ENCODE data around the gene SOX8. TPM values are rescaled to one million over a fixed set of nuclear protein-coding genes. Genes with fewer than 3 reads are reported as not detected.
"Not testable (repeated sequence)": the region's sequence is repeated elsewhere in the genome, so short reads cannot be mapped to it uniquely, and the experiment has no call there.

SOX8 gene
- total RNA-seq, 1 experiment from 2014 or later, result 0.54 TPM

DNA sequence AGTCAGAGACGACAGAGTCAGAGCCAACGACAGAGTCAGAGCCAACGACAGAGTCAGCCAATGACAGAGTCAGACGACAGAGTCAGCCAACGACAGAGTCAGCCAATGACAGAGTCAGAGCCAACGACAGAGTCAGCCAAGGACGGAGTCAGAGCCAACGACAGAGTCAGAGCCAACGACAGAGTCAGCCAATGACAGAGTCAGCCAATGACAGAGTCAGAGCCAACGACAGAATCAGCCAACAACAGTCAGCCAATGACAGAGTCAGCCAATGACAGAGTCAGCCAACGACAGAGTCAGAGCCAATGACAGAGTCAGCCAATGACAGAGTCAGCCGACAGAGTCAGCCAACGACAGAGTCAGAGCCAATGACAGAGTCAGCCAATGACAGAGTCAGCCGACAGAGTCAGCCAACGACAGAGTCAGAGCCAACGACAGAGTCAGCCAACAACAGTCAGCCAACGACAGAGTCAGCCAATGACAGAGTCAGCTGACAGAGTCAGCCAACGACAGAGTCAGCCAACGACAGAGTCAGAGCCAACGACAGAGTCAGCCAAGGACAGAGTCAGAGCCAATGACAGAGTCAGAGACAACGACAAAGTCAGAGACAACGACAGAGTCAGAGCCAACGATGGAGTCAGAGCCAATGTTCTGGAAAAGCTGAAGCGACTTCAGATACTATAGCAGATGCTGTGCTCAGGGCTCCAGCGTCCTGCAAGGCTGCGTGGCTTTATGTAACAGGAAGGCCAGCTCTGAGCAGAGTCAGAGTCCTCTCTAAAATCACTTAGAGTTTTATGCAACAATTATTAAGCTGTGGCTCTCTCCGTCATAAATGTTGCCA, 30.6 kb upstream of the SOX8 start:
- in situ Hi-C loops (cut with HindIII; ENCODE audit: low pct_unique_long_range_greater_than_20kb, low sequenced_read_pairs); DNase-seq (ENCODE audit: low read depth): not testable (repeated sequence)

- in situ Hi-C loops (cut with HindIII; ENCODE audit: low pct_unique_long_range_greater_than_20kb, low sequenced_read_pairs), result no loop called here
- peak; percentile 53 for DNase-seq (ENCODE audit: low read depth)
Observed at GRCh38 chr16:951660-952301, 29.8 kb upstream of the SOX8 start.

DNA sequence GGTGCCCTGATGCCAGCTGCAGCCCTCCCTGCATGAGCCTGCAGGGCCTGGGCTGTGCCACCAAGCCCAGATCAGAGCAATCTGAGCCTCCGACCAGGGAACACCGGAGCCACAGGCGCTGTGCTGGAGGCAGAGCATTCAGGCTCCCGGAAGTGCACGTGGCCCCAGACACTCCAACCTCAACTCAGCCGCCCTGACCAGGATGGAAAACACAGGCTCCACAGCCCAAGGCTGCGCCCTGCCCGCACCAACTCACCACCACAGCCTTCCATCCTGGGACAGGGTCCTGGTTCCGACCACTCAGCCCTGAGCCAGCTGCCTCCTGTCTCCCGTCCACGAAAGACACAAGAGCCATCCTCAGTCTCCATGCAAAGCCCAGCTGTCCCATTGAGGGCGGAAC, 29.2 kb upstream of the SOX8 start:
- in situ Hi-C loops (cut with HindIII; ENCODE audit: low pct_unique_long_range_greater_than_20kb, low sequenced_read_pairs), result no loop called here
- no peak for DNase-seq (ENCODE audit: low read depth)

- DNase-seq (ENCODE audit: low read depth); in situ Hi-C loops (cut with HindIII; ENCODE audit: low pct_unique_long_range_greater_than_20kb, low sequenced_read_pairs): not testable (repeated sequence)
Observed at GRCh38 chr16:953818-954217, 27.8 kb upstream of the SOX8 start.

GRCh38 chr16:955766-956165, 25.8 kb upstream of the SOX8 start:
- in situ Hi-C loops (cut with HindIII; ENCODE audit: low pct_unique_long_range_greater_than_20kb, low sequenced_read_pairs); DNase-seq (ENCODE audit: low read depth): not testable (repeated sequence)

GRCh38 chr16:959232-960040, 22.1 kb upstream of the SOX8 start:
- no peak for DNase-seq (ENCODE audit: low read depth)
- in situ Hi-C loops (cut with HindIII; ENCODE audit: low pct_unique_long_range_greater_than_20kb, low sequenced_read_pairs), result loop anchor here (10.0 kb wide), 1 partner anchor 125 kb away; no protein-coding TSS in a partner anchor

- DNase-seq (ENCODE audit: low read depth), result no peak
- in situ Hi-C loops (cut with HindIII; ENCODE audit: low pct_unique_long_range_greater_than_20kb, low sequenced_read_pairs), result loop anchor here (10.0 kb wide), 1 partner anchor 128 kb away; no protein-coding TSS in a partner anchor
Observed at GRCh38 chr16:962366-962765, 19.2 kb upstream of the SOX8 start.

GRCh38 chr16:962901-963814, 18.4 kb upstream of the SOX8 start:
- in situ Hi-C loops (cut with HindIII; ENCODE audit: low pct_unique_long_range_greater_than_20kb, low sequenced_read_pairs), result loop anchor here (10.0 kb wide), 1 partner anchor 128 kb away; no protein-coding TSS in a partner anchor
- DNase-seq (ENCODE audit: low read depth), result no peak

- in situ Hi-C loops (cut with HindIII; ENCODE audit: low pct_unique_long_range_greater_than_20kb, low sequenced_read_pairs), result loop anchor here (10.0 kb wide), 1 partner anchor 129 kb away; no protein-coding TSS in a partner anchor
- no peak for DNase-seq (ENCODE audit: low read depth)
Observed at GRCh38 chr16:963913-964312, 17.7 kb upstream of the SOX8 start.

- in situ Hi-C loops (cut with HindIII; ENCODE audit: low pct_unique_long_range_greater_than_20kb, low sequenced_read_pairs), result loop anchor here (10.0 kb wide), 1 partner anchor 130 kb away; no protein-coding TSS in a partner anchor
- no peak for DNase-seq (ENCODE audit: low read depth)
Observed at GRCh38 chr16:964356-965035, 17.1 kb upstream of the SOX8 start.

DNA sequence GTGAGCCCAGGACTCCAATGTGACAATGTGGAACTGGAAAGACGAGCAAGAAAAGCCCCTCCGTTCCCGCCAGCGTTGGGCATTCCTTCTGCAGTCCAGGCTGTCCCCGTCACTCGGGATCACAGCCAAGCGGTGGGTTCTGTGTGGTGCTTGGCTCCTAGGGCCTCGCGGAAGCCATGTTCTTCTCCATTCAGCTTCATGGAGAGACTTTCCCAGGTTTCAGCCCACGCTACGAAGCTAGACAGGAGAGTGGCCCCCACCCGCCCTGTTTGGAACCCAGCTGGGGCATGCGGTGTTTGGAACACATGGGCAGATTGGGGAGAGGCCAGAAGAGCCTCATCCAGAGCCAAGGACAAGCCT, 16.6 kb upstream of the SOX8 start:
- DNase-seq (ENCODE audit: low read depth), result no peak
- in situ Hi-C loops (cut with HindIII; ENCODE audit: low pct_unique_long_range_greater_than_20kb, low sequenced_read_pairs), result loop anchor here (10.0 kb wide), 1 partner anchor 130 kb away; no protein-coding TSS in a partner anchor

- in situ Hi-C loops (cut with HindIII; ENCODE audit: low pct_unique_long_range_greater_than_20kb, low sequenced_read_pairs), result loop anchor here (10.0 kb wide), 1 partner anchor 131 kb away; no protein-coding TSS in a partner anchor
- DNase-seq (ENCODE audit: low read depth), result no peak
Observed at GRCh38 chr16:965487-965886, 16.1 kb upstream of the SOX8 start.

- DNase-seq (ENCODE audit: low read depth), result no peak
- in situ Hi-C loops (cut with HindIII; ENCODE audit: low pct_unique_long_range_greater_than_20kb, low sequenced_read_pairs), result loop anchor here (10.0 kb wide), 1 partner anchor 131 kb away; no protein-coding TSS in a partner anchor
Observed at GRCh38 chr16:966035-966434, 15.5 kb upstream of the SOX8 start.

- in situ Hi-C loops (cut with HindIII; ENCODE audit: low pct_unique_long_range_greater_than_20kb, low sequenced_read_pairs), result loop anchor here (10.0 kb wide), 1 partner anchor 132 kb away; no protein-coding TSS in a partner anchor
- no peak for DNase-seq (ENCODE audit: low read depth)
Observed at GRCh38 chr16:966505-966904, 15.1 kb upstream of the SOX8 start.

- no peak for DNase-seq (ENCODE audit: low read depth)
- in situ Hi-C loops (cut with HindIII; ENCODE audit: low pct_unique_long_range_greater_than_20kb, low sequenced_read_pairs), result loop anchor here (10.0 kb wide), 1 partner anchor 132 kb away; no protein-coding TSS in a partner anchor
Observed at GRCh38 chr16:967077-967541, 14.5 kb upstream of the SOX8 start.

- in situ Hi-C loops (cut with HindIII; ENCODE audit: low pct_unique_long_range_greater_than_20kb, low sequenced_read_pairs), result loop anchor here (10.0 kb wide), 1 partner anchor 133 kb away; no protein-coding TSS in a partner anchor
- no peak for DNase-seq (ENCODE audit: low read depth)
Observed at GRCh38 chr16:967546-968295, 13.8 kb upstream of the SOX8 start.
